ENCODE measurements around the gene NMU. TPM values are rescaled to one million over a fixed set of nuclear protein-coding genes. Genes with fewer than 3 reads are reported as not detected.

The NMU gene
- total RNA-seq, 4 donors from 2014 or later, result not detected

DNA sequence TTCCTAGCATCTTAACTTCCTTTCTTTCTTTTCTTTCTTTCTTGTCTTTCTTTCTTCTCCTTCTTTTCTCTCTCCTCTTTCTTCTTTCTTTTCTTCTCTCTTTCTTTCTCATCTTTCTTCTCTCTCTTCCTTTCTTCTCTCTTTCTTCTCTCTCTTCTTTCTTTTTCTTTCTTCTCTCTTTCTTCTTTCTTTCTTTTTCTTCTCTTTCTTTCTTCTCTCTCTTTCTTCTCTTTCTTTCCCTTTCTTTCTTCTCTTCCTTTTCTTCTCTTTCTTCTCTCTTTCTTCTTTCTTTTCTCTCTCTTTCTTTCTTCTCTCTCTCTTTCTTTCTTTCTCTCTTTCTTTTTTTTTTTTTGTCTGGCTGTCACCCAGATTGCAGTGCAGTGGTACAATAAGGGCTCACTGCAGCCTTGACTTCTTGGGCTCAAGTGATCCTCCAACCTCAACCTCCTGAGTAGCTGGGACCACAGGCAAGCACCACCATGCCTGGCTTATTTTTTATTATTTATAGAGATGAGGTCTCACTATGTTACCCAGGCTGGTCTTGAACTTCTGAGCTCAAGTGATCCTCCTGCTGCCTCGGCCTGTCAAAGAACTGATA is 17.5 kb downstream of the NMU start:
- H3K4me1 ChIP-seq, result no peaks in the 10 kb centered on the region
- TF ChIP-seq, protein P1, sequence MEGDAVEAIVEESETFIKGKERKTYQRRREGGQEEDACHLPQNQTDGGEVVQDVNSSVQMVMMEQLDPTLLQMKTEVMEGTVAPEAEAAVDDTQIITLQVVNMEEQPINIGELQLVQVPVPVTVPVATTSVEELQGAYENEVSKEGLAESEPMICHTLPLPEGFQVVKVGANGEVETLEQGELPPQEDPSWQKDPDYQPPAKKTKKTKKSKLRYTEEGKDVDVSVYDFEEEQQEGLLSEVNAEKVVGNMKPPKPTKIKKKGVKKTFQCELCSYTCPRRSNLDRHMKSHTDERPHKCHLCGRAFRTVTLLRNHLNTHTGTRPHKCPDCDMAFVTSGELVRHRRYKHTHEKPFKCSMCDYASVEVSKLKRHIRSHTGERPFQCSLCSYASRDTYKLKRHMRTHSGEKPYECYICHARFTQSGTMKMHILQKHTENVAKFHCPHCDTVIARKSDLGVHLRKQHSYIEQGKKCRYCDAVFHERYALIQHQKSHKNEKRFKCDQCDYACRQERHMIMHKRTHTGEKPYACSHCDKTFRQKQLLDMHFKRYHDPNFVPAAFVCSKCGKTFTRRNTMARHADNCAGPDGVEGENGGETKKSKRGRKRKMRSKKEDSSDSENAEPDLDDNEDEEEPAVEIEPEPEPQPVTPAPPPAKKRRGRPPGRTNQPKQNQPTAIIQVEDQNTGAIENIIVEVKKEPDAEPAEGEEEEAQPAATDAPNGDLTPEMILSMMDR (IDR thresholded peaks at IDR 0.05), result no peak
- TF ChIP-seq POLR2A (IDR thresholded peaks at IDR 0.05), result no peak
- no peak for DNase-seq

DNA sequence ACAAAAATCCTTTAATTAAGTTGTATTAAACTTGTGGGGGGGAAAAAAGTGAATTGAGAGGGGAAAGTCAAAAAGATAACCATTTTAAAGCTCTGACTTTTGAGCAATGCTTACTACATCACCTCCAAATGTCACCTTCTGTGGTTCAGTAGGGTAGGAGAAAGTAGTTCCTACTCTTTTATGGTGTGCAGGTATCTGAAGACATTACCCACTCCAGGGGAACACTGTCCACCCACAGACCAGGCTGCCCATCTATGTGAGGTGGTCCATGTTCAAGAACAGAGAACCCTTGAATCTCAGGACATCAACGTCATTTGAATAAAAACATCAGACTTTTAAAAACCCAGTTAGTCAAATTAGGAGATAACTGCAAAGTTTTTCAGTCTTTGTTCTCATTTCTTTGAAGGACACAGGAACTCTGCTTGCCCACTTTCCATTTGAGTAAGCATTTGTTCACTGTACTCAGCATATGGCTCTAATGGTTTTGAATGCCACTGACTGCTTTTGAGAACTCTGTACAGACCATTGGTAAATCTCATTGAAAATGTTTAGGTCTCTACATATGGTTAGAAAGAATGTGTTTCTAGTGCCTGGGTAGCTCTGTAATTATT is 18.4 kb downstream of the NMU start:
- no peaks in the 10 kb centered on the region for H3K27me3 ChIP-seq
- DNase-seq, result no peak
- H3K9me3 ChIP-seq, result no peaks in the 10 kb centered on the region
- H3K27ac ChIP-seq, result no peak overlapping the region
- no peaks in the 10 kb centered on the region for H3K36me3 ChIP-seq
- no peak overlapping the region for H3K4me3 ChIP-seq
- TF ChIP-seq, protein P1 (IDR thresholded peaks at IDR 0.05), result no peak
- TF ChIP-seq POLR2A (IDR thresholded peaks at IDR 0.05), result no peak
- no peaks in the 10 kb centered on the region for H3K4me1 ChIP-seq

More for the DNA sequence above, 17.5 kb downstream of the NMU start:
- no peaks in the 10 kb centered on the region for H3K27me3 ChIP-seq
- no peaks in the 10 kb centered on the region for H3K36me3 ChIP-seq
- no peaks in the 10 kb centered on the region for H3K9me3 ChIP-seq
- no peak overlapping the region for H3K4me3 ChIP-seq
- no peak overlapping the region for H3K27ac ChIP-seq

DNA sequence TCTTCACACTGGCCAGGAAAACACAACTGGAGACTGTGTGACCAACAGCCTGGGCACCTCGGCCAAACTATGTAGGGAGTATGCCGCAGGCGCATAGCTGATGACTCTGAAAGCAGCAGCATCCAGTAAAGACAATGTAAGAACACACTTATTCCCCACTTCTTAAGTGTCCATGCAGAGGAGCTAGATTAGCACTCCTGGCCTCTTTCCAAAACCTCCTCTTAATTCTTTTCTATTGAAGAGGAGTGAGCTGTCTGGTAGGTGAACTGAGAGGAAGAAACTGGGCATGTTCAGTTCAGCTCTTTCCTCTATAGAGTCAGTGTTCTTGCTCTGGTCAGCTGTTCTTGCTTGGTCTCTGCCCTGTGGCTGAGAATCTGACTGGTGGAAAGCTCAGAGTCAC is 21.1 kb downstream of the NMU start:
- H3K4me1 ChIP-seq, result no peaks in the 10 kb centered on the region
- H3K27ac ChIP-seq, result no peak overlapping the region
- no peak overlapping the region for H3K4me3 ChIP-seq
- no peaks in the 10 kb centered on the region for H3K9me3 ChIP-seq
- no peak for DNase-seq
- no peaks in the 10 kb centered on the region for H3K36me3 ChIP-seq
- TF ChIP-seq POLR2A (IDR thresholded peaks at IDR 0.05), result no peak
- TF ChIP-seq, protein P1 (IDR thresholded peaks at IDR 0.05), result no peak
- no peaks in the 10 kb centered on the region for H3K27me3 ChIP-seq

DNA sequence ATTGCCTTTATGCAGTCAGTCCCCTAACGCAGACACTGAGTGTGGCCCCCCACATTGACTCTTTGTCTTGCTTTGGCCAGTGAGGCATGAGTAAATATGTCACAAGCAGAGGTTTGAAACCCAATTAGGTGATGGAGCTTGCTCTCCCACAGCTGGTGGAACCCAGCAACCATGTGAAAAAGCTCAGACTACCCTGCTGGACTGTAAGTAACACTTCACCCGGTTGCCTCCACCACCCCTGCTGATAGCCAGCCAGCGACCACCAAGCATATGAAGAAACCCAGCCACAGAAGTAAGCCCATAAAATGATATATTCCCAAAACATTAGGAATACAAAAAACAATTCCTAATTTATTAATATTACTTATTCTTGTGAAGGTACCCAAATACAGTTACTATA is 22.5 kb downstream of the NMU start:
- TF ChIP-seq POLR2A (IDR thresholded peaks at IDR 0.05), result no peak
- TF ChIP-seq, protein P1 (IDR thresholded peaks at IDR 0.05), result no peak
- H3K4me1 ChIP-seq, result no peaks in the 10 kb centered on the region
- H3K27me3 ChIP-seq, result no peaks in the 10 kb centered on the region
- H3K4me3 ChIP-seq, result no peak overlapping the region
- no peak overlapping the region for H3K27ac ChIP-seq
- H3K9me3 ChIP-seq, result no peaks in the 10 kb centered on the region
- H3K36me3 ChIP-seq, result no peaks in the 10 kb centered on the region
- no peak for DNase-seq

DNA sequence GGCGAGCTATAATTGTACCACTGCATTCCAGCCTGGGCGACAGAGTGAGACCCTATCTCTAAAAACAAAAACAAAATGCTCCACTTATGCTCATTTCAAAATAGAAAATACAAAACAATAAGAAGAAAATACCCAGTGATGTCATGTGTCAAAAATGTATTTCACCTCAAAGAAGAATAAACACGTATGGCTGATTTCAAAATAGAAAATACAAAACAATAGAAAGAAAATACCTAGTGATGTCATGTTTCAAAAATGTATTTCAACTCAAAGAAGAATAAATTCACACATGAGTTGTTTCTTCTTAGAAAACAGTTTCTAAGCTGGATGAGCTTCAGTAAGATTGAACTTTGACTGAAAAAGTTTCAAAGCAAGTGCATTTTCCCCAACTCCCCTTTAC is 23.8 kb downstream of the NMU start:
- Histone ChIP-seq H3K27ac (no peak overlapping the region), H3K36me3 (no peaks in the 10 kb centered on the region), H3K27me3 (no peaks in the 10 kb centered on the region), H3K4me3 (no peak overlapping the region), H3K9me3 (no peaks in the 10 kb centered on the region), H3K4me1 (no peaks in the 10 kb centered on the region)
- DNase-seq, result no peak
- TF ChIP-seq, protein P1 (IDR thresholded peaks at IDR 0.05), result no peak
- TF ChIP-seq POLR2A (IDR thresholded peaks at IDR 0.05), result no peak
